Mammary epithelial cell (primary cell): Measurements from ENCODE around the gene ABCG1.

ENCODE experiments used
- CTCF ChIP-seq, 2 donors: IDR thresholded peaks in 1 of 2; conservative IDR thresholded peaks in 1 of 2; 2 replicates each; pipeline ENCODE4 v1.5.1; 2011 to 2012; ENCODE audit warnings: inconsistent platforms in 2 of 2, low read length in 2 of 2, mild to moderate bottlenecking in 2 of 2, control low read depth in 1 of 2, low read depth in 1 of 2; ENCODE audit not compliant: insufficient read depth in 1 of 2; ENCODE audit errors: extremely low read depth in 1 of 2
- EZH2 ChIP-seq: IDR thresholded peaks from 2 replicates; pipeline ENCODE4 v1.6.1; 2012; ENCODE audit warnings: low read length, inconsistent platforms, borderline replicate concordance

GRCh38 chr21:42295845-42296244 is 76.9 kb downstream of the ABCG1 start:
- TF ChIP-seq CTCF (conservative IDR thresholded peaks at IDR 0.05 in 1 of 2, IDR thresholded peaks at IDR 0.05 in 1 of 2; ENCODE audit: extremely low read depth in 1 of 2, insufficient read depth in 1 of 2, low read depth in 1 of 2, low read length in 2 of 2) (no peak), EZH2 (no peak)
